HG02623 (cell line): Measurements from ENCODE around the gene SLC38A4.
"Not testable (repeated sequence)": the region's sequence is repeated elsewhere in the genome, so short reads cannot be mapped to it uniquely, and the experiment has no call there.

Experiments
- ATAC-seq: cut with Tn5 transposase; IDR thresholded peaks from one replicate; pipeline ENCODE4 v1.9.1; 2021; ENCODE audit warnings: moderate library complexity; ENCODE audit not compliant: unreplicated experiment

SLC38A4 gene

DNA sequence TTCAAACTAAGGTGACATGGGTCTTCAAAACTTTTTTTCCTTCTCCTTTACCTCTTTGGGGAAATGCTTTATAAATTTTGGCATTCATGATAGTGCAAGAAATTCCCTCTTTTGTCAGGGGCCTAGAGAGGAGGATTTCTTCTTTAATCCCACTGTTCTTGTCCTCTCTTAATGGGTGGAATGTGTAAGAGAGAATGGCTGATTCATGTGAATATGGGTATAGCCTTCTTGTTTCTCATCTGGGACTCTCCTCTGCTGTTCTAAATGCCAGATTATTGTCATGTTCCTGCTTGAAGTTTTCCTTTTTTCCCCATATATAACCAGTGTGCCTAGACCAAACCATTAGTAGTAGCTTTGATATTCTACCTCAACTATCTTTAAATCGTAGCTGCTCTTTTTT is 46.7 kb downstream of the SLC38A4 start:
- no peak for ATAC-seq

DNA sequence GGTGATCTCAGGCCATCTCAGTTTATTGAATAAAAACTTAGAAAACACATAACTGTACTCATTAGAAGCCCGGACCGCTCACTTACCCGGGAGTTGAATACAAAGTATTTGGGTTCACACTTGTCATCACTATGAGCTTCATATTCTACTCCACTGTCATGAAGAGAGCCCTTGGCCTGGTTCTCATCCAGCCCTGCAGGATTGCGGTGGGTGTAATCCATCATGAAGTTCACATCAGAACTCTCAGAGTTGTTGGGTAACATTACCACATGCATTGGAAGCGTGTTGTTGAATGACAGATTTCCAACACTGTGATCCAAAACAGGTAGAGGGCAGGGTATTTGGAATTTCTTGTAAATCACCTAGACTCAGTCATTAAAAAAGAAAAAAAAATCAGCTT is 47.4 kb downstream of the SLC38A4 start:
- no peak for ATAC-seq

DNA sequence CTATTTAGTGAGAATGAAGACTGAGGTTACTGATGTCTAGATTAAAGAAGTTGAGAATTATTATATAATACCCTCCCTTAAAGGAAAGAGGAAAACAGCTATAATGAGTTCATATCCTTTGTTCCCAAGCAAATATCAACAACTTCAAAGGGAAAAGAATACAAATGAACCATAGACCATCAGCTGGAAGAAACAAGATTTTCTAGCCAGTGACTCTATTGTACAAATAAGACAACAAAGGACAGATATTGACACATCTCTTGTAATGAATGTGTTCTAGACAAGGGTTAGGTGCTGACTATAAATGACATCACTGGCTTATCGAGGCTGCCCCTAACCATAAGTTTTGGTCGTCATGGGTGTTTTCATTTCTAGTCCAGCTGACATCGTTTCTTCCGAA is 48.2 kb downstream of the SLC38A4 start:
- ATAC-seq: no peak

DNA sequence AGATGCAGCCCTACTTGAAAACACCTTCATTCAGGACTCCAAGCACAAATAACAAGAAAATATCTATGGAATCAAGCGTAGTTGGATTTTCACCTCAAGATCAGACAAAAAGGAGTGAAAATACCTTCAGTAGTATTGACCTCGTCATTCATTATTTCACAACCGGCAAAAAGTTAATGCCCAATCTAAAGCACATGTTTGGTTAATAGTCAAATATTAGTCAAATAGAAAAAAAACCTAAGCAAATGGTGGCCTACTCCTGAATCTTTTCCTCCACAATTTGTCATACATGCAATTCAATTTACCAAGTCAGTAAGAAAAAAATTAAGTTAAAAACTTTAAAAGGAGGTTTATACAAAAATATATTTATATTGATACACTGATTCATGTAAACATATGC is 50.0 kb downstream of the SLC38A4 start:
- no peak for ATAC-seq

DNA sequence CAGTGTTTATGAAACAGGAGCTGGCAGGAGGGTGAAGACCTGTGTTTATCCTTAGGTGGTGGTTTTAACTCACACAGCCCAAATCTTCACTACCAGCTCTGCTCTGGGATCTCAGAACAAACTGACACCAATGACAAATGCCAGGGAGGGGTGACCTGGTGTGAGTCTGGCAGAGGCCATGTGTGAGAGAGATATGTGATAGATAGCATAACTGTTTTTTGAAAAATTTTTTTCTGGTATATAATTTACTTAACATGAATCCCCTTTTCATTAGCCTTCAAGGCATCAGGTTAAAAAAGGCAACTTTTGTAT is 51.5 kb downstream of the SLC38A4 start:
- ATAC-seq: no peak

DNA sequence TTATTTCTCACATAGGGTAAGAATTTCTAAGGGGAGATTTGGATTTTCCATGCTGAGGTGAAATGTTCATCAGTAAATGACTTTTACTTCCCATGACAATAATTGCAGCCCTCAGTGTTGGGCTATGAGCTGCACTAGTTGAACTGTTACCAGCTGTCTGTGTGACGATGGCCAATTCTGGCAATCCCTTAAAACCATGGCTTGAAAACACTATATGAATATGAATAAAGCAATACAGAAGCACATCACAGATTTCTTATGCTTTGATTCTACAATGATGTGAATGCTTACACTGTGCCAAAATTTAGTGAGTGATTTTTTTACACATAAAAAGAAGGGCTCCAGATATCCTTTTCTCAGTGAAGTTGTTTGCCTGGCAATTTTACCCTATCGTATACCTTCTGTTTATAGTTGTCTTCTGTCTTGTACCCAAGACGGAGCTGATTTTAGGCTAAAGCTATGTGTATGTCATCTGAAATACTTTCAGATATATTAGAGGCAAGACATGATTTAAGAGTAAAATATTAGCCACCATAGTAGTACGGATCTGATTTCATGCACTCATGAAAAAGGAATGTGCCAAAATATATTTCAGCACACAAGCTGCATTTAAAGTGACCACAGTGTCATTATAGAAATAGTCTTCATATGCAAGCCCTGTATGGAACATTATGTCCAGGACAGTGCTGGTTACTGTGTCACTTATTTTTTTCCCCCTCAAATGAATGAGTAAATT is 52.0 kb downstream of the SLC38A4 start:
- ATAC-seq: no peak

DNA sequence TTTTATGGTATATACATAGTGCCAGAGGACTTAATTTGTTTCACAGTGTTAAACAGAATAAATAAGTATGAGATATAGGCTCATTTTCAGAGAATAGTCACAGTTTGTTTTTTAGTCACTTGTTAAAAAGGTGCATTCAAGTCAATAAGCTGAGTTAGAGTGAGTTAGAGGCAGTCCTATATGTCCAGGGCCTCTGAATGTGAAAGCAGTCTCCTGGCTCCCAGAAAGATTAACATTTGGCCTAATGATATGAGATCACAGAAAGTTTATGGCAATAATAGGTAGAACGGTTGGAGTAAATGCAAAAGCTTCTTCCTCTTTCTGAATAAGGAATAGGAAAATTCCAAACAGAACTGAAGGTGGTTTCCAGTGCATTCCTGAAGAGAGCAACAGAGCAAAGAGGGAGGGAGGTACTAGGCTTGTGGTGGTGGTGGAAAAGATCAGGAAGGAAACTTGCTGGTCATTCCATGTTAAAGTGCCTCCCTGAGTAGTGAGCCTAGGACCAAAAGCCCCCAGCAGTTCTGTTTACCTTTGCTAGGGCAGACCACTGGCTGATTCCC is 54.4 kb downstream of the SLC38A4 start:
- no peak for ATAC-seq

DNA sequence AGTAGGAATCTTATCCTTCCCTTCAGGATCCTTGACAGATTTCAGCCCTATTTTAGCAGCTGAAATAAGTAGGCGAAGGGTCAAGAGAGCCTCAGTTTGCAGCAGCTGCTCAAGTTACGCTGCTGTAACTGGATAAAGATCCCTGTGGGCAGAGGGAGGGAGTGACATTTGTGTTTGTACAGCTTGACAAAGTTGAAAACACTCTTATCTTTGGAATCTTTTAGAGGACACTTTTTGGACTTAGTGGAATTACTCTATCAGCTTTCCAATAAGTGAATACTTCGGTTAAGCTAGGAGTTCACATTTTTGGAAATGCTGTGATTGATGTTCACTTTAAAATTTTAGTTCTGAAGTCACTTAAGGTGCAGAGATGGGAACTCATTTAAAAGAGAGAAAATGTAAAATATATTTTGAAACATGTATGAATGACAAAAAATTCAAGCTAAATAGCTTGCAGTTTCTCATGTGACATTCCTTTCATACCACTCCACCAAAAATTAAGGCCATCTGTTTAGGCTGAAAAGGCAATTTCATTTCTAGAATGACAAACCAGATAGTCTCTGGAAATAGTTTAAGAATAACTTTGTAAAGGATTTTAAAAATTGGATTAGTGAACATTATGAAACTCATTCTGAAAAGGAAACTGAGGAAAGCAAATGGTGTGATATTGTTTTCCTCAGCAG is 55.2 kb downstream of the SLC38A4 start:
- ATAC-seq: no peak

DNA sequence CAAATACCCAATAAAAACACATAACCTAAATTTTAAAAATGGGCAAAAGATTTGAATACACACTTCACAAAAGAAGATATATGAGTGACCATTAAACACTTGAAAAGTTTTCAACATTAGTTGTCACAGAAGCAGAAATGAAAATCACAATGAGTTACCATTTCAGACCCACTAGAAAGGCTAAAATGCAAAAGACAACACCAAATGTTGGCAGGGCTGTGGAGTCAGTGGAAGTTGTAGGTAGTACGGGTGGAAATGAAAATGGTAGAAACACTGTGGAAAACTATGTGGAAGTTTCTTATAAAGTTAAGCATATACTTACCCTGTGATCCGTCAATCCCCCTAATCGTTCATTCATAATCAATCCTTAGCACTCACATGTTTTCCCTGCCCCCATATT is 61.8 kb downstream of the SLC38A4 start:
- no peak for ATAC-seq

DNA sequence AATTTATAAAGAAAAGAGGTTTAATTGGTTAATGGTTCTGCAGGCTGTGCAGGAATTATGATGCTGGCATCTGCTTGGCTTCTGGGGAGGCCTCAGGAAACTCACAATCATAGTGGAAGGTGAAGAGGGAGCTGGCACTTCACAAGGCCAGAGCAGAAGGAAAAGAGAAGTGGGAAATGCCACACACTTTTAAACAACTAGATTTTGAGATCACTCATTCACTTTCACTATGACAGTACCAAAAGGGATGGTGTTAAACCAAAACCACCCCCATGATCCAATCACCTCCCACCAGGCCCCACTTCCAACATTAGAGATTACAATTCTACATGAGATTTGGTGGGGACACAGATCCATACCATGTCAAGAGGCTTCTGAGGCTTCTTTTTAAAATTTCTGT is 62.6 kb downstream of the SLC38A4 start:
- no peak for ATAC-seq

DNA sequence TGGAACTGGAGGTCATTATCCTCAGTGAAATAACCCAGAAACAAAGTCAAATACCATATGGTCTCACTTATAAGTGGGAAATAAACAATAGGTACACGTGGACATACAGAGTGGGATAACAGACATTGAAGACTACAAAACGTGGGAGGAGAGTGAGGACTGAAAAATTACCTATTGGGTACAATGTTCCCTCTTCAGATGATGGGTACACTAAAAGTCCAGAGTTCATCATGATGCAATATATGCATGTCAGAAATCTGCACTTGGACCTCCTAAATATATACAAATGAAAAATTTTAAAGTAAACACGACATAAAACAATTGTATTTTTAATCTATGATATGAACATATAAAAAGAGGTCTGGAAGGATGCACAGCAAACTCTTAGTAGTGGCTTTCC is 71.2 kb downstream of the SLC38A4 start:
- no peak for ATAC-seq

DNA sequence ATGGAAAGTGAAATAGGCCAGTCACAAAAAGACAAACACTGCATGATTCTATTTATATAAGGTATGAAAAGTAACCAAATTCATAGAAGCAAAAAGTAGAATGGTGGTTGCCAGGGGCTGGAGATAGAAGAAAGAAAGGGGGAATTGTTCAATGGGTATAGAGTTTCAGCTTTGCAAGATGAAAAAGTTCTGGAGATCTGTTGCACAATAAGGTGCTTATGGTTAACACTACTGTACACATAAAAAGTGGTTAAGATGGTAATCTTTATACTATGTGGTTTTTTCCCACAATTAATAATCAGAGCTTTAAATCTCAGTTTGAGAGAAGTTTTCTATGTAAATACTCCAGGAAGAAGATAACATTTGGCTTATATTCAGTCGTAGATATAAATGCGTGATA is 73.4 kb downstream of the SLC38A4 start:
- ATAC-seq: no peak

DNA sequence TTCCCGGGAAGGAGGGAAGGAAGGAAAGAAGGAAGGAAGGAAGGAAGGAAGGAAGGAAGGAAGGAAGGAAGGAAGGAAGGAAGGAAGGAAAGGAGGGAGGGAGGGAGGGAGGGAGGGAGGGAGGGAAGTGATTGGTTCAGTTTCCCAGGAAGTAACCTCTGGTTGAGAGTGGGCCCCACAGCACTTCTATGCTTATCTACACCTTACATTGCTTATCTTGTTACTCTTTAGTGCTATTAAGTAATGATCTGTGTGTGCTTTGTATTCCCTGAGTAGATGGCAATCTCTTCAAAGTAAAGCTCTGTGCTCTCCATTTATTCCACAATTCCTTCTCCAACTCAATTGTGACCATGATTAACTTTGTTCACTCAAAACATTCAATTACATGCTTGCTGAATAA is 74.6 kb downstream of the SLC38A4 start:
- no peak for ATAC-seq

DNA sequence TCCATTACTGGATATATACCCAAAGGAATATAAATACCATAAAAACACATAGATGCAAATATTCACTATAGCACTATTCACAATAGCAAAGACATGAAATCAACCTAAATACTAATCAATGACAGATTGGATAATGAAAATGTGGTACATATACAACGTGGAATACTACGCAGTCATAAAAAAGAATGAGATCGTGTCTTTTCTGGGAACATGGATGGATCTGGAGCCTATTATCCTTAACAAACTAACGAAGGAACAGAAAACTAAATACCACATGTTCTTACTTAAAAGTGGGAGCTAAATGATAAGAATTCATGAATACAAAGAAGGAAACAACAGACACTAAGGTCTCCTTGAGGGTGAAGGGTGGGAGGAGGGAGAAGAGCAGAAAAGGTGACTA is 76.5 kb downstream of the SLC38A4 start:
- ATAC-seq: no peak

DNA sequence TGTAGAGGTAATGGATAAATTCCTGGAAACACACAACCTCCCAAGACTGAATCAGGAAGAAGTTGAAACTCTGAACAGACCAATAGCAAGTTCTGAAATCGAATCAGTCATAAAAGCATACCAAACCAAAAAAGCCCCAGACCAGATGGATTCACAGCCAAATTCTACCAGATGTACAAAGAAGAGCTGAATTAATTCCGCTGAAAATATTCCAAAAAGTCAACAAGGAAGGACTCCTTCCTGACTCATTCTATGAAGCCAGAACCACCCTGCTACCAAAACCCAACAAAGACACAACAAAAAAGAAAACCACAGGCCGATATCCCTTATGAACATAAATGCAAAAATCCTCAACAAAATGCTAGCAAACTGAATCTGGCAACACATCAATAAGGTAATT is 81.5 kb downstream of the SLC38A4 start:
- no peak for ATAC-seq

DNA sequence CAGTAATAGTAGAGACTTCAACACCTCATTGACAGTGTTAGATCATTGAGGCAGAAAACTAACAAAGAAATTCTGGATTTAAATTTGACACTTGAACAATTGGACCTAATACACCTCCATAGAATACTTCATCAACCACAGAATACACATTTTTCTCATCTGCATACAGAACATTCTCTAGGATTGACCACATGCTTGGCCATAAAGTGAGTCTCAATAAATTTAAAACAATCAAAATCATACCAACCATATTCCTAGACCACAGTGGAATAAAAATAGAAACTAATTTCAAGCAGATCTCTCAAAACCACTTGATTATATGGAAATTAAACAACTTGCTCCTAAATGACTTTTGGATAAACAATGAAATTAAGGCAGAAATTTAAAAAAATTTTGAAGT is 82.3 kb downstream of the SLC38A4 start:
- no peak for ATAC-seq

DNA sequence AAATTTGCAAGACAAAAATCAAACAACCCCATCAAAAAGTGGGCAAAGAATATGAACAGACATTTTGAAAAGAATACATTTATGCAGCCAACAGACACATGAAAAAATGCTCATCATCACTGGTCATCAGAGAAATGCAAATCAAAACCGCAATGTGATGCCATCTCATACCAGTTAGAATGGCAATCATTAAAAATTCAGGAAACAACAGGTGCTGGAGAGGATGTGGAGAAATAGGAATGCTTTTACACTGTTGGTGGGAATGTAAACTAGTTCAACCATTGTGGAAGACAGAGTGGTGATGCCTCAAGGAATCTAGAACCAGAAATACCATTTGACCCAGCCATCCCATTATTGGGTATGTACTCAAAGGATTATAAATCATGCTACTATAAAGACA is 83.5 kb downstream of the SLC38A4 start:
- ATAC-seq: not testable (repeated sequence)

DNA sequence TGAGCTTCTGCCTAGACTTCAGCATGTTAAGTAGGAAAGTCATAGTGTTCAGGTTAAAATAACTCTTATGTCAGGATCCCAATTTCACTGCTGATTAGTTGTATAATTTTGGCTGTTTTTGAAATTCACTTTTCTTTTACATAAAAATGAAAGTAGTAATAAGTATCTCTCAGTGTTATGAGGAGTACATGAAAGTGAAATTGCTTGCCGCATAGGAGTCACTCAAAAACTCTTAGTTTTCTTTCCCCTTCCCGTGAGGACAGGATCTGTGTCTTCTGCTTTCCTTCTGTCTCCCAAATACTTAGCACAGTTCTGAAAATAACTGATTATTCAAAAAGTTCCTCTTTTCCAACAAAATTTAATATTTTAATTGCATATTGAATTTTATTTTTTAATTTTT is 100.5 kb downstream of the SLC38A4 start:
- no peak for ATAC-seq

DNA sequence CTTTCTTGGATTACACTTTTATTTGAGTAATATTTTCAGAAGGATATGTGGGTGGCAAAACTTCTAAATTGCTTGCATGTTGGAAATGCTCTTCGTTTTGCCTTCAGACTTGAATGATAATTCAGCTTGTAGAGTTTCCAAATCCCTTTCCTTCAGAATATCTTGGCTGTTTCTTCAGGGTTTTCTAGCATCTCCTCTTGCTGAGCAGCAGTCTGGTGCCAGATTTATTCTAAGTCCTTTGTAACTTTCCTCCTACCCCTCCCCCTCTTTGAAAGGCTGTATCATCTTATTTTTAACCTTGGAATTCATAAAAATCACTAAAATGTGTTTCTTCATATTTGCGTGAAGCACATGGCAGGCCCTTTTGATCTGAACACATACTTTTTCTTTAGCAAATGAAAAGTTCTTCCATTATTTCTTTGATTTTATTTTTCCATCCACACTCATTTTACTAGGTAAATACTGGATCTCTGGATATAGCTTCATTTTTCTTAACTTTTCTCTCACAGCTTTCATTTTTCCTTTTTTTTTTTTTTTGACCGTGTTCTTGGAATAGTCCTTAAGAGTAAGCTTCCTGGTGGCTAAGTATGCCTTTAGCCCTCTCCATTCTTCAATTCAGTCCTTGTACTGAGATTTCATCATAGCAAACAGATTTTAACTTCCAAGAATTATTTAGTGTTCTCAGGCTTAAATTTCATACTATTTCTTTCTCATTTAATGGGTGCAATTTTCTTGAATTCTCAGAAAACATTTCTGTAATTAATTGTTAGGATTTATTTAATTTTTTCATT is 102.0 kb downstream of the SLC38A4 start:
- ATAC-seq: no peak

DNA sequence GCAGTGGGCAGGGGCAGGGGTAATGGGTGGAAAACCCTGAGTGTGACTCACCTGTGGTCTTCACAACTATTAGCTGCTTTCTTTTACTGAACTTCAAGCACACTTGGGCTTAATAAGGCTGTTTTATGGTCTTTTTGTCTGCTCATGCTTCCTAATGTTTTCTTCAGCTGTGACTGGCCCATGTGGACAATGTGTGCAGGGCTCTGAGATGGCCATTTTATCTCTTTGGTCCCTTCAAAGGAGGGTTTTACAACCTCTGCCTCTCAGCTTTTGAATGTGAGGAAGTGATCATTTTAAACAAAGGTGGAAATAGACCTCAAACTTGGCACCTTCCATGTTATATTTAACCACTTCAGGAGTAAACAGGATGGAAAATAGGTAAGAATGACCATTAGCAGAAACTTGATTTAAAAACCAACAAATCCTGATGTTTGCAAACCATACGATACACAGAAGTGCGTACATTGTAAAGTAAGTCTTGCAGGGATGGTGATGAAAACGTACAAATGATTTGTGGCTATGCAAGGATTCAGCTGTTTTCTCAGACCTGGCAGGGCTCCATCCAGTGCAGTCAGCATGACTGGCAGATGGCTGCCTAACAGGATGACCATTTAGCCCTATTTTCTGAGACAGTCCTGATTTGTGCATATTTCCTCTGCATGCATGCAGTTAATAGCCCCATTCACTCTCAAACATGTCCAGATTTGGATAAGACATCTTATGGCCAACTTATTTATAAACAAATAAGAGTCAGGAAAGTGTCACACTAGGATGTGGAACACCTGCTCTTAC is 103.2 kb downstream of the SLC38A4 start:
- no peak for ATAC-seq

DNA sequence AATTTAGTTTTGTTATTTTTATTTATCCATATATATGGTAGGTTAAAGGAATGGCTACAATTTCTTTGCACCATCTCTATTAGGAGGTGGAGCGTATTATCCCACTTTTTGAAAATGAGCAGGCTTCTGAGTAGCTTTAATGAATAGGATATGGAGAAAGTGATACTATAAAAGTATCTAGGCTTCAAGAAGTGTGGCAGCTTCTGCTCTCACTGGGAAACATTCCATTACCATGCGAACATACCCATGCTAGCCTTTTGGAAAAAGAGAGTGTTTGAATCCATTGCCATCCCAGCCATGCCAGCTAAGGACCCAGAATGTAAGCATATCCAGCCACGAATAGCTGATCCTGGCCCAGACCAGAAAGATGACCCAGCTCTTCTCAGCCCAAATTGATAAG is 107.3 kb downstream of the SLC38A4 start:
- ATAC-seq: no peak
